IPS-18c (cell line): ENCODE data around the gene WDR17.
"Not testable (repeated sequence)": the region's sequence is repeated elsewhere in the genome, so short reads cannot be mapped to it uniquely, and the experiment has no call there.

Source experiments
- H3K4me3 ChIP-seq: 2 replicates; pipeline ENCODE4 v1.7.0; 2013; ENCODE audit warnings: low read depth, mild to moderate bottlenecking, low read length, moderate library complexity; ENCODE audit not compliant: insufficient read depth
- H3K9me3 ChIP-seq: one replicate; pipeline ENCODE4 v1.6.1; 2013; ENCODE audit warnings: mild to moderate bottlenecking, low read length, moderate library complexity; ENCODE audit not compliant: control insufficient read depth, insufficient read depth

The WDR17 gene

GRCh38 chr4:176212351-176212750 lies 146.7 kb downstream of the WDR17 start:
- H3K4me3 ChIP-seq, H3K9me3 ChIP-seq: not testable (repeated sequence)

- Histone ChIP-seq H3K4me3 (no peak overlapping the region), H3K9me3 (no peaks in the 10 kb centered on the region)
Observed at GRCh38 chr4:176217510-176217909, 151.9 kb downstream of the WDR17 start.

GRCh38 chr4:176222149-176222548 lies 156.5 kb downstream of the WDR17 start:
- Histone ChIP-seq H3K9me3 (no peaks in the 10 kb centered on the region), H3K4me3 (no peak overlapping the region)

- H3K9me3 ChIP-seq: no peaks in the 10 kb centered on the region
- H3K4me3 ChIP-seq: no peak overlapping the region
Observed at GRCh38 chr4:176223561-176223960, 157.9 kb downstream of the WDR17 start.

GRCh38 chr4:176226736-176227135 lies 161.1 kb downstream of the WDR17 start:
- Histone ChIP-seq H3K9me3 (no peaks in the 10 kb centered on the region), H3K4me3 (no peak overlapping the region)

GRCh38 chr4:176229645-176230044 lies 164.0 kb downstream of the WDR17 start:
- no peak overlapping the region for H3K4me3 ChIP-seq
- no peaks in the 10 kb centered on the region for H3K9me3 ChIP-seq
